Endothelial cell of umbilical vein (primary cell): ENCODE measurements around the gene SOWAHB. TPM values are rescaled to one million over a fixed set of nuclear protein-coding genes. Genes with fewer than 3 reads are reported as not detected.
A peak's percentile ranks its signal among the peaks of the same experiment; 100 is the strongest.

Experiments
- BruUV-seq: library from RNA; stranded (reverse); fragments of 400-500 nt; replicated peaks from 2 replicates; lab custom pipeline; 2021; lab: Mats Ljungman, UMichigan
- CTCF ChIA-PET: fragments of 300-600, 350-600 bp; sonication (Branson Sonifier 250); formaldehyde crosslinking; loops from one replicate; lab custom pipeline; 2021; ENCODE audit warnings: antibody characterized with exemption, inconsistent platforms; lab: Charles Lee
- POLR2A ChIA-PET: fragments of 300-600, 350-600 bp; sonication (Branson Sonifier 250); formaldehyde crosslinking; loops from one replicate; lab custom pipeline; 2021; ENCODE audit warnings: antibody characterized with exemption, inconsistent platforms; lab: Charles Lee
- DNase-seq: peaks from one replicate; pipeline ENCODE4 v3.0.0-alpha.2; 2011; ENCODE audit warnings: low read depth, low spot score
- FAIRE-seq: peaks from 2 replicates; lab custom pipeline; 2011; peaks lifted over from hg19 to GRCh38; lab: Jason Lieb, UNC
- H2AFZ ChIP-seq: 2 replicates; pipeline ENCODE4 v1.6.0; 2012; ENCODE audit warnings: low read depth, low read length, control low read depth, inconsistent platforms
- H3K27ac ChIP-seq: 2 replicates; pipeline ENCODE4 v1.5.1; 2011; ENCODE audit warnings: low read depth, mild to moderate bottlenecking, control low read depth, low read length, moderate library complexity; ENCODE audit not compliant: insufficient read depth
- H3K27me3 ChIP-seq, 2 experiments: 2 replicates each; pipeline versions ENCODE4 v1.6.0 to v1.6.1; 2011; ENCODE audit warnings: low read length in 2 of 2, mixed read lengths in 1 of 2; ENCODE audit not compliant: control insufficient read depth in 2 of 2, insufficient read depth in 2 of 2
- H3K36me3 ChIP-seq, 2 experiments: 2 replicates in 1 of 2; 3 replicates in 1 of 2; pipeline ENCODE4 v1.5.1; 2011; ENCODE audit warnings: low read length in 2 of 2, mild to moderate bottlenecking in 1 of 2, moderate library complexity in 1 of 2; ENCODE audit not compliant: control insufficient read depth in 2 of 2, insufficient read depth in 2 of 2; ENCODE audit errors: extremely low read depth in 1 of 2
- H3K4me1 ChIP-seq: 3 replicates; pipeline ENCODE4 v1.5.1; 2011; ENCODE audit warnings: mild to moderate bottlenecking, low read length; ENCODE audit not compliant: control insufficient read depth, insufficient read depth; ENCODE audit errors: extremely low read depth
- H3K4me2 ChIP-seq: 2 replicates; pipeline ENCODE4 v1.6.1; 2011; ENCODE audit warnings: low read length, control low read depth, mixed read lengths; ENCODE audit not compliant: insufficient read depth
- H3K4me3 ChIP-seq, 3 experiments: fragments of 200-600 bp in 1 of 3; sonication (generic), shearing (Covaris generic) in 1 of 3; replicated peaks in 1 of 3; 2 replicates each; pipeline ENCODE4 v1.5.1; 2011 to 2016; ENCODE audit warnings: control low read depth in 3 of 3, low read length in 3 of 3, mild to moderate bottlenecking in 2 of 3, inconsistent platforms in 1 of 3, low read depth in 1 of 3, moderate library complexity in 1 of 3; ENCODE audit not compliant: insufficient read depth in 1 of 3
- H3K79me2 ChIP-seq: 2 replicates; pipeline ENCODE4 v1.6.0; 2012; ENCODE audit warnings: low read length, inconsistent platforms; ENCODE audit not compliant: control insufficient read depth, insufficient read depth
- H3K9ac ChIP-seq: replicated peaks from 2 replicates; pipeline ENCODE3; 2011; ENCODE audit warnings: low read length, control low read depth; ENCODE audit not compliant: insufficient read depth; ENCODE audit errors: extremely low read depth
- H3K9me1 ChIP-seq: replicated peaks from 3 replicates; pipeline ENCODE4 v1.6.0; 2011; ENCODE audit warnings: mild to moderate bottlenecking, low read length; ENCODE audit not compliant: control insufficient read depth, insufficient read depth; ENCODE audit errors: extremely low read depth
- H3K9me3 ChIP-seq: replicated peaks from 2 replicates; pipeline ENCODE4 v1.5.1; 2012; ENCODE audit warnings: low read length, inconsistent platforms; ENCODE audit not compliant: control insufficient read depth, insufficient read depth
- H4K20me1 ChIP-seq: replicated peaks from 2 replicates; pipeline ENCODE3; 2011; ENCODE audit warnings: mild to moderate bottlenecking, low read length; ENCODE audit not compliant: control insufficient read depth, insufficient read depth; ENCODE audit errors: extremely low read depth
- EZH2 ChIP-seq: IDR thresholded peaks from 2 replicates; pipeline ENCODE4 v1.6.1; 2012; ENCODE audit warnings: borderline replicate concordance, low read depth, mild to moderate bottlenecking, moderate library complexity, low read length, inconsistent platforms; ENCODE audit not compliant: severe bottlenecking
- FOS ChIP-seq: IDR thresholded peaks from 2 replicates; pipeline ENCODE4 v1.6.1; 2011; ENCODE audit warnings: mild to moderate bottlenecking, low read length, moderate library complexity, borderline replicate concordance; ENCODE audit not compliant: insufficient read depth
- GATA2 ChIP-seq: IDR thresholded peaks from 2 replicates; pipeline ENCODE4 v1.7.0; 2011; ENCODE audit warnings: low read depth, mild to moderate bottlenecking, moderate library complexity, mixed read lengths, low read length; ENCODE audit not compliant: insufficient read length, insufficient read depth
- JUN ChIP-seq: IDR thresholded peaks from 2 replicates; pipeline ENCODE4 v1.6.1; 2011; ENCODE audit warnings: borderline replicate concordance, low read depth; ENCODE audit not compliant: insufficient read length, insufficient read depth
- MYC ChIP-seq: IDR thresholded peaks from one replicate; pipeline ENCODE4 v1.6.1; 2011; ENCODE audit warnings: mild to moderate bottlenecking, low read depth, low read length
- POLR2AphosphoS5 ChIP-seq: IDR thresholded peaks from 2 replicates; pipeline ENCODE4 v1.6.1; 2012; ENCODE audit warnings: low read depth, mild to moderate bottlenecking, control low read depth, low read length, moderate library complexity; ENCODE audit not compliant: insufficient read depth
- dilution Hi-C: fragments of 300-500 bp; cut with MboI; formaldehyde crosslinking; loops from one replicate; pipeline ENCODE4 v1.15.0; 2019; ENCODE audit warnings: low sequenced_read_pairs; ENCODE audit not compliant: extremely low pct_ligation_motif_present
- intact Hi-C: fragments of 100-400 bp; cut with micrococcal nuclease; formaldehyde crosslinking; loops from one replicate; pipeline ENCODE4 v1.10.0; 2022
- polyA plus RNA-seq, 4 experiments: library from polyadenylated mRNA; depleted of rRNA in 3 of 4; stranded (reverse) in 3 of 4; unstranded in 1 of 4; fragments of >200 nt; gene quantifications; 2 replicates each; pipeline versions ENCODE4 v1.2.1 to v1.2.3, GENCODE V29; 2011 to 2012; ENCODE audit warnings: missing spikeins in 1 of 4
- total RNA-seq: library from RNA; stranded (reverse); gene quantifications from 2 replicates; pipeline ENCODE4 v1.2.3, GENCODE V29; 2021
- TF ChIP-seq, protein P1 (sequence below): IDR thresholded peaks from 2 replicates; pipeline ENCODE4 v1.6.1; 2011; ENCODE audit not compliant: insufficient read depth, insufficient read length

Gene SOWAHB
- total and polyA plus RNA-seq, 2 donors (not counting 3 experiments of a cell fraction or from before 2014, with no cell fraction given) = not detected

DNA sequence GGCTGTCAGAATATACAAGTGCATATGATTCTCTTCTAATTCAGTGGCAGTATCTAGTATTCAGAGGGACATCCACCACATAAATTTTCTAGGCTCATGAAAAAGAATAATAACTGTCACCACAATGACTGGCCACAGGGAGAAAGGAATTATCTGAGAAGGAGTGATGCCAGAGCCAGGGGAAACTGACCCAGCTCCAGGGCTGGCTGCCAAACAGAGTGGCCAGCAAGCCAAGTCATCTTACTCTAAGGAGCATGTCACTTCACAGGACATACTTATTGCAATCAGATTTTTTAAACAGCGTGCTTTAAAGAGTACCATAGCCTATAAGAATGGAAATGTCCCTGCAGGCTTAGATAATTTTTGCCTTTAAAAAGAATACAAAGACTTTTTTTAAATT lies 45.8 kb upstream of the SOWAHB start:
- Histone ChIP-seq H3K79me2 (peaks cover 11% of the 10 kb centered on the region), H3K4me1 (peaks cover 13% of the 10 kb centered on the region), H3K9me3 (no peaks in the 10 kb centered on the region), H3K36me3 (no peaks in the 10 kb centered on the region), H3K9ac (no peak overlapping the region), H3K27me3 (no peaks in the 10 kb centered on the region), H4K20me1 (no peaks in the 10 kb centered on the region), H3K4me3 (no peak overlapping the region), H2AFZ (no peak overlapping the region), H3K9me1 (no peaks in the 10 kb centered on the region), H3K27ac (no peak overlapping the region), H3K4me2 (no peak overlapping the region)
- POLR2A ChIA-PET = no interaction called here
- intact Hi-C loops = no loop called here
- TF ChIP-seq EZH2 (no peak), POLR2AphosphoS5 (no peak), FOS (no peak), GATA2 (no peak), JUN (no peak), MYC (no peak)
- TF ChIP-seq, protein P1, sequence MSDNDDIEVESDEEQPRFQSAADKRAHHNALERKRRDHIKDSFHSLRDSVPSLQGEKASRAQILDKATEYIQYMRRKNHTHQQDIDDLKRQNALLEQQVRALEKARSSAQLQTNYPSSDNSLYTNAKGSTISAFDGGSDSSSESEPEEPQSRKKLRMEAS = no peak
- FAIRE-seq (no peak), DNase-seq (peak; percentile 33)
- BruUV-seq = no TSS peak
- dilution Hi-C loops = no loop called here
- CTCF ChIA-PET = interaction anchor here (1.2 kb wide), 1 partner anchor 101 kb away, joined by 4 read pairs; no protein-coding TSS in a partner anchor

DNA sequence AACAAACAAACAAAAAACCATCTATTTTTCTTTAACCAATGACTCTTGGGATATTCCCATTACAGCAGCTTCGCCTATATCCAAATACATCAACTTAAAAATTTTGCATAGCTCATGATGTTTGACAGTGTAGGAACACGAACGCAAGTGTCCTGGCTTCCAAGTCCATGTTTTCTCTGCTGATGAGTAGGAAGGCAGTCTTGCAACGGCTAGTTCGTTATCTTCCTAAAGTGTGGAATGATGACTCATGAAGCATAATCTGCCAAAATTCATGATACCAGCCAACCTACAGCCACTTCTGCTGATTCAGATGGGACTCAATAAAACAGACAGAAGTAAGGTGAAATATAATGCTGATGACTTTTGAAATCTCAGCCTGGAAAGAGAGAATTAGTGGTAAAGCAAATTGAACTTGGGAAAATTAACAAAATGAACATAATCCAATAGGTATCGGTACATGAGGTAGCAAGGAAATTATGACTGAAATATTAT lies 45.2 kb upstream of the SOWAHB start:
- no peaks in the 10 kb centered on the region for H3K27me3 ChIP-seq
- H4K20me1 ChIP-seq = no peaks in the 10 kb centered on the region
- no peak overlapping the region for H3K4me2 ChIP-seq
- FAIRE-seq (peak; percentile 77), DNase-seq (peak; percentile 22)
- ChIA-PET POLR2A (interaction anchor here (0.6 kb wide), 1 partner anchor 103 kb away, joined by 8 read pairs; no protein-coding TSS in a partner anchor), CTCF (interaction anchor here (1.2 kb wide), 1 partner anchor 102 kb away, joined by 4 read pairs; no protein-coding TSS in a partner anchor)
- H3K79me2 ChIP-seq = peaks cover 5% of the 10 kb centered on the region
- H3K9me1 ChIP-seq = no peaks in the 10 kb centered on the region
- no TSS peak for BruUV-seq
- peaks cover 8% of the 10 kb centered on the region for H3K4me1 ChIP-seq
- peak; percentile 57 for TF ChIP-seq FOS
- TF ChIP-seq, protein P1 = no peak
- TF ChIP-seq GATA2 = peak; percentile 18
- intact Hi-C loops (no loop called here), dilution Hi-C loops (no loop called here)
- H3K9ac ChIP-seq = no peak overlapping the region
- no peak overlapping the region for H2AFZ ChIP-seq
- H3K36me3 ChIP-seq = no peaks in the 10 kb centered on the region
- no peak overlapping the region for H3K4me3 ChIP-seq
- H3K9me3 ChIP-seq = no peaks in the 10 kb centered on the region
- no peak overlapping the region for H3K27ac ChIP-seq
